ENCODE results near the gene CCDC12. TPM values are rescaled to one million over a fixed set of nuclear protein-coding genes. Genes with fewer than 3 reads are reported as not detected.

The CCDC12 gene
- total RNA-seq, 4 donors from 2014 or later, result 30.8 to 61.5 (median 45.4) TPM

DNA sequence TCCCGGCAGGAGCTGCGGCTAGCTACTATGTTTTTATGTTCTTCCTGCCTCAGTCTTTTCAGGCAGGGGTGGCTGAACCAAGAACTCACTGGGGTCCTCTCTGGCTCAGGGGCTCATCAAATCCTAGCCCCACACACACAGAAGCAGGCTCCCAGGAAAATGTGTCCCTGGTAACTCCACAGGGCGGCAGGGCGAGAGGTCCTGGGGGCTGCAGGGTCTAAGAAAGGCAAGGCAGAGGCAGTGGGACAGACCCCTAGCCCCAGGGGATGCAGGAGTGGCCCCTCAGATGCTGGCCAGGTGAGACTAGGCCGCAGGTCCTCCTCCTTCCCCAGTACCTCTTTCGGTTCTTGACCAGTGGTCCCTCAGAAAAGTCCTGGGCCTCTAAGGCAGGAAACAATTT lies 50.1 kb downstream of the CCDC12 start:
- ATAC-seq (ENCODE audit: low FRiP score) (no peak), DNase-seq (ENCODE audit: low spot score) (no peak)
- TF ChIP-seq, protein P1, sequence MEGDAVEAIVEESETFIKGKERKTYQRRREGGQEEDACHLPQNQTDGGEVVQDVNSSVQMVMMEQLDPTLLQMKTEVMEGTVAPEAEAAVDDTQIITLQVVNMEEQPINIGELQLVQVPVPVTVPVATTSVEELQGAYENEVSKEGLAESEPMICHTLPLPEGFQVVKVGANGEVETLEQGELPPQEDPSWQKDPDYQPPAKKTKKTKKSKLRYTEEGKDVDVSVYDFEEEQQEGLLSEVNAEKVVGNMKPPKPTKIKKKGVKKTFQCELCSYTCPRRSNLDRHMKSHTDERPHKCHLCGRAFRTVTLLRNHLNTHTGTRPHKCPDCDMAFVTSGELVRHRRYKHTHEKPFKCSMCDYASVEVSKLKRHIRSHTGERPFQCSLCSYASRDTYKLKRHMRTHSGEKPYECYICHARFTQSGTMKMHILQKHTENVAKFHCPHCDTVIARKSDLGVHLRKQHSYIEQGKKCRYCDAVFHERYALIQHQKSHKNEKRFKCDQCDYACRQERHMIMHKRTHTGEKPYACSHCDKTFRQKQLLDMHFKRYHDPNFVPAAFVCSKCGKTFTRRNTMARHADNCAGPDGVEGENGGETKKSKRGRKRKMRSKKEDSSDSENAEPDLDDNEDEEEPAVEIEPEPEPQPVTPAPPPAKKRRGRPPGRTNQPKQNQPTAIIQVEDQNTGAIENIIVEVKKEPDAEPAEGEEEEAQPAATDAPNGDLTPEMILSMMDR (IDR thresholded peaks at IDR 0.05), result no peak

DNA sequence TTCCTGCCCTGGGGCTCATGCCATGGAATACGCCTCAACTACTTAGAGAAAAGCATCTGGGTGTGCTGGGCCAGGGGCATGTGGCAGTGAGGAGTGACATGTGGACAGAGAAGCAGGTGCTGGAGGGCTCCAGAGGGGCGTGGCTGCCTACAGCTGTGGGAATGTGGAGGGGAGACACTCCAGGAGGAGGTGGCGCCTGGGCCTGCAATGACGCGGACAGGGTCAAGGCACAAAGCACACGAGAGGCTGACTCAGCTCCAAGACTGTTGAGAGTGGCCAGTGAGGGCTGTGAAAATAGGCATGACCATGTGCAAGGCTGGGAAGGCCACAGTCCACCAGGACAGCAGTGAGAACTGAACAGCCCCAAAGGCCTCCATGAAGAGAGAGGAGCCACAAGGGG lies 50.5 kb downstream of the CCDC12 start:
- DNase-seq (ENCODE audit: low spot score), result no peak
- TF ChIP-seq, protein P1 (IDR thresholded peaks at IDR 0.05), result no peak
- no peak for ATAC-seq (ENCODE audit: low FRiP score)

DNA sequence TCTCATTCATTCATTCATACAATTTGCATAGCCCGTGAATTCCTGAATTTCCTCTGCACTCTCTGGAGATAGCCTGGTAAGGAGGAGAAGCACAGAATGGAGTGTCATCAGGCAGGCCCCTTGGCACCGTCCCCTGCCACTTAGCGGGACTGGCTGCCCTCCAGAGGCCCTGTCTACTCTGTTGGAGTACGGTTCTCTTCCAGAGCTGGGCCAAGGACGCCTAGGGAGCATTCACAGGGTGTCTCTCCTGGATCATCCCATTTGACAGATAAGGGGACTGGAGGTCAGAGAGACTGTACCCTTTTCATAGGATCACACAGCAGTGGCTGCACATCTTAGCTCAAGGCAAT lies 51.0 kb downstream of the CCDC12 start:
- no peak for ATAC-seq (ENCODE audit: low FRiP score)
- TF ChIP-seq, protein P1 (IDR thresholded peaks at IDR 0.05), result no peak

DNA sequence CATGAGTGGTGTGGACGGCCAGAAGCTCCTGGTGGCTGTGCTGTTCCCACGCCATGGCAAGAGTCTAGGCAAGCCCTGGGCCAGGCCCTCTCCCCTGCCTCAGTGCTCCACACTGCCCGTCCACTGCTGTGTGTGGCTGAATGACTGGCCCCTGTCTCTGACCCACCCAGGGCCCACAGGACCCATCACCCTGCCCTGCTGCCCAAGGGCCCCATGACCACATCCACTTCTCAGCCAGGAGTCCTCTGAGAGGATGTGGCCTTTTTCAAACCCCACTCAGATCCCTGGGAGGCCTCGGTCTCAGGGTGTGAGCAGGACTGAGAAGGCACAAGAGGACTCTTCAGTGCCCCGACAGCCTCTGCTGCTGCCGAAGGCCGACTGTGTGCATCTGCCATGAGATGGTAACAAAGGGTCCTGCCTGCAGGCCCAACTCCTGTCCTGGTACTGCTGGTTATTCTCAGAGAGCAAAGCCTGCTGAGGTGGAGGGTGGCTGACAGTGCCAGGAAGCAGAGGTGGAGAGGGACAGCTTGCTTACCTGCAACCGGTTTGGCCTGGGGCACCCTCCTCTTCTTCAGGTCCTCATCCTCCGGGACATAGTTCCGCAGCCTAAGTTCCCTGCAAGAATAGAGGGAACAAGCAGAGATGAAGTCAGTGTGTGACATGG lies 51.5 kb downstream of the CCDC12 start:
- TF ChIP-seq, protein P1 (IDR thresholded peaks at IDR 0.05), result no peak
- no peak for DNase-seq (ENCODE audit: low spot score)
- ATAC-seq (ENCODE audit: low FRiP score), result no peak

More for the DNA sequence above, 51.0 kb downstream of the CCDC12 start:
- DNase-seq (ENCODE audit: low spot score), result no peak

DNA sequence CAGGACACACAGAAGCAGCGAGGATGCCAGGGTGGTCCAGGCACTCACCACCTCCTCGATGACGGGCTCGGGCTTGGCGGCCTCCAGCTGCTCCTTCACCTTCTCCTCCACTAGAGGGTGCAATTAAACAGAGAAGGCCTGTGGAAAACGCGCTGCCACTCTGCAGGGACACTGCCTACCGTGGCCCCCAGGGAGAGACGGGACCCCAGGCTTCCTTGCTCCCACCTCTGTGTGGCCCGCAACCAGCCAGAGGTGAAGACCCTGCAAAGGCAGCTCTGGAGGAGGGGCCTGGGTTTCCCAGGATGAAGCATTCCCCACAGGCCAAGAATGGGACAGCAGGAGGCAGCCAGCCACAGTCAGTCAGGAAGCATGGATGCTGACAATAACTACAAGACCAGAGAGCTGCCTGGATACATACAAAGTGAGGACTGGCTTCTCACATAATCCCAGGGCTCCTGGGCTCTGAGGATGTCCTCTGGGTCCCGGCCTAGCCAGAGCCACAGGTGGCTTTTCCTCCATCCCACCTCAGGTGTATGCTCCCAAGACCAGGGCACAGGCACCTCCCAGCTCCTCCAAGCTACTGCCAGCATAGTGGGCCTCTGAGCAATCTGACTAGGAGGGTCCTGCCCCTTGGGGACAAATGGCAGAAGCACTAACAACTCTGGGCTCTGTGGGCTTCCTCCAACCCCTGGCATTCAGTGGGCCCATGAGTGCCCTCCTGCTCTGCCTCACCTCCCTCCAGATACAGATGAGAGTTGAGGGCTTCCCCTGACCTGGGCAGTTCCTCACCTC lies 52.8 kb downstream of the CCDC12 start:
- DNase-seq (ENCODE audit: low spot score) (no peak), ATAC-seq (ENCODE audit: low FRiP score) (no peak)
- TF ChIP-seq, protein P1 (IDR thresholded peaks at IDR 0.05), result no peak

DNA sequence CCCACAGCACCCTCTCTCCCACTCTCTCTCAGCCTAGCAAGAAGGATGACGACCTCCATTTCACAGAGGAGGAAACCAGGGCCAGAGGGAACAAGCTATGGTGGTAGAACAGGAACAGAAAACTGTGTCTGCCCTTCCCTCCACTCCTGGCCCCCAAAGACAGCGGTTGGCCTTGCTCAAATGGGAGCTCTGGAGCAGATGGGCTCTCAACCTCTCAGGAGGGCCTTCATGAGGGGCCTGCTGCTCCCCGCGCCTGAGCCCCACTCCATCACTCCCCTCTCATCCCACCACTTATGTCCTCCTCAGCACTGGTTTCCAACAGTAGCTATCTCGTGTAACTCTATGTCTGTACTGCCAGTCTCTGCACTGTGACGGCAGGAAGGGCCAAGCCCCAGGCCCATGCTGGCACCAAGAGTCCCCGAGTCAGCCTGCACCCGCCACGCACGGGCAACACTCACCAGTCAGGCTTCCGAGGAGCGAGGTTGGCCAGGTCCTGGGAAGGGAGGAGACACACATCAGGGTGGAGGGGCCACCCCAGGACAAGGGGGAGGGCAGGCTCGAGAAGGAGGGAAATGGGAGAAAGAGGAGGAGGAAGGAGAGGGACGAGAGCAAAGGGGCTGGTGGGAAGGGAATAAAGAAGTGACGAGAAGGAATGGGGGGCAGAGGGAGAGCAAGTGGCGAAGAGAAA lies 53.5 kb downstream of the CCDC12 start:
- TF ChIP-seq, protein P1 (IDR thresholded peaks at IDR 0.05), result no peak
- ATAC-seq (ENCODE audit: low FRiP score), result no peak
- DNase-seq (ENCODE audit: low spot score), result no peak
